Stimulated activated CD4-positive, alpha-beta T cell treated with anti-CD3 and anti-CD28 coated beads, Interleukin-15, amount 100 ng/mL, for 24 hours (primary cell): ENCODE measurements around the gene SPAG9.

Experiments
- DNase-seq: peaks from one replicate; pipeline ENCODE4 v3.0.0-alpha.2; 2020

The SPAG9 gene

DNA sequence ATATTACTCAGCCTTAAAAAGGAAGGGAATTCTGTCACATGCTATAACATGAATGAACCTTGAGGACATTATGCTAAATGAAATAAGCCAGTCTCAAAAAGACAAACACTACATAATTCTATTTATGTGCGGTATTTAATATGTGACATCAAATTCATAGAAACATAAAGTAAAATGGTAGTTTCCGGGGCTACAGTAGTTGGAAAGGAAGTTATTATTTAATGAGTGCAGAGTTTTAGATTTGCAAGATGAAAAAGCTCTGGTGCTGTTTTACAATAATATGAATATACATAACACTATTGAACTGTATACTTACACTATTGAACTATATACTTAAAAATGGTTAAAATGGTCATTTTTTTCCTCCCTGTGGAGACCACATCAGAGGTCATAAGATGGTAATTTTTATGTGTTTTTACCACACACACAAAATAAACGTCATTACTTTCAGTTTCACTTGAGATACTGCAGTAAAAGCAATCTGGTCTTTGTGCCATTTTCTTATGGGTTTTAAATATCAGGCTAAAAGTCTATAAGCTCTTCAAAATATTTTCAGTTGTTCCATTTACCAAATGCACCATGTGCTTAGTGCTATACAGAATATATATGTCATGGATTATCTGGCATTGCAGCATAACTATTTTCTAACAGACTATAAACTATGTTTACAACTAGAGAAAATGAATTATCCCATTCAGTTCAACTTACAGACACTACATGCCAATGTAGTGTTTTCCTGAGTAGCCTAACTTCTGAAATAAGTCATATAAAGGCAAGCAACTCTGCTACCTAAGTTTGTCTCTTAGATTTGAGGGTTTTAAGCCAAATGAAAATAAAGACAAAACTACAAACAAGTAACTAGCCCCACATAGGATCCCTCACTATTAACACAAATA is 90.9 kb downstream of the SPAG9 start:
- no peak for DNase-seq

DNA sequence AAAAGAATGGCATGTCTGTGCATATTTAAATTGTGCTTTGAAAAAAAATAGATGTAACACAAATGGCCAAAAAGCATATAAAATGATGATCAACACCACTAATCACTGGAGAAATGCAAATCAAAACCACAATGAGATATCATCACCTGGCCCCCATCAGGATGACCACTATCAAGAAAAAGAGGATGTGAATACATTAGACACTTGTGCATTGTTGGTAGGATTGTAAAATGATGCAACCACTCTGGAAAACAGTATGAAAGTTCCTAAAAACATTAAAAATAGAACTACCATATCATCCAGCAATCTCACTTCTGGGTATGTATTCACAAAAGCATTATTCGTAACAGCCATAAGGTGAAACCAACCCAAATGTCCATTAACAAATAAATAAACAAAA is 91.5 kb downstream of the SPAG9 start:
- DNase-seq = no peak

DNA sequence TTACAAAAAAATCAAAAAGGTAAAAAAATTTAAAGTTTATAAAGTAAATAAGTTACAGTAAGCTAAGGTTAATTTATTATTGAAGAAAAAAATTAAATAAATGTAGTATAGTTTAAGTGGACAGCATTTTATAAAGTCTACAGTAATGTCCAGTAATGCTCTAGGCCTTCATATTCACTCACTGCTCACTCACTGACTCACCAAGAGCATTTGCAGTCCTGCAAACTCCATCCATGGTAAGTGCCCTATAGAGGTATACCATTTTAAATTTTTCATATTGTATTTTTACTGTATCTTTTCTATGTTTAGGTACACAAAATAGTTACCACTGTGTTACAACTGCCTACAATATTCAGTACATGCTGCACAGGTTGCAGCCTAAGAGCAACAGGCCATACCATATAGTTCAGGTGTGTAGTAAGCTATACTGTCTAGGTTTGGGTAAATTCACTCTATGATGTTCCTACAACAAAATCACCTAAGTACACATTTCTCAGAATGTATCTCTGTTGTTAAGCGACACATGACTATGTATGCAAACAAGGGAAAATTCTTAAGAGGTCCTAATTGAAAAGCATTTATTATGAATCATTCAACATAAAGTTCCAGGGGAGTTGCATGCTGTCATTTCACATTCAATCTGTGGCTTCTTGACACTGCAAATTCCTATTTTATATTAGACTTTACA is 92.3 kb downstream of the SPAG9 start:
- DNase-seq = no peak

DNA sequence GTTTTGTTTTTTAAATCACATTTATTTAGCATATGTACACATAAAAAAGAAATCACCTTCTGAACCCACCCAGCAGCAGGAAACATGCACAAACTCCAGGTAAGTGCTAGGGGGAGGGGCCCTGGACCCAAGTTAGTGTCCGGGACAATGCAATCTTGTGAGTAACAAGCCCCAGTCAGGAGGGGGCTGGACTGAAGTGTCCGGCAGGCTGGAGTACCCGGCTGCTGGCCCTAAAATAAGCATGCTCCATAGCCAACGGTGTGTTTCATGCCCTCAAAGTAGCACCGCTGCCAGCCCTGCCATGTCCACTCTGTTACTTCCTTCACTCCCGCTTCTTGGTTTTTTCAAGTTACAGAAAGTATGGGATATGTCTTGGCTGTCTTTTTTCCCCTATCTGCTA is 102.1 kb downstream of the SPAG9 start:
- DNase-seq = no peak

DNA sequence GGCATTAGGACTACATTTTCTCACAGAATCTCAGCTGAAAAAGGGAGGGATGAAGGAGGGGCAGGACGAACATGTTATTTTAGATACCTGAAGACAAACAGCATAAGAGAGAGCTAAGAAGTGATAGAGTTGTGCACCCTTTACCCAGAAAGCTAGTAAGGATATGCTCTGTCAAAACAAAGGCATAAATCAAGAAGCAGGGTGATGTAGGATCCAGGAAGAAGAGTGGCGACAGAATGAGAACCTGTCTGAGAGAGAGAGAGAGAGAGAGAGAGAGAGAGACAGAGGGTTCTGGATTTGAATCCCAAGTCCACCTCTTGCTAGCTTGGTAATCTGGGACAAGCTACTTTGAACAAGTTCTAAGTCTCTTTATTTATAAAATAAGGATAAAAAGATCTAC is 103.4 kb downstream of the SPAG9 start:
- no peak for DNase-seq

DNA sequence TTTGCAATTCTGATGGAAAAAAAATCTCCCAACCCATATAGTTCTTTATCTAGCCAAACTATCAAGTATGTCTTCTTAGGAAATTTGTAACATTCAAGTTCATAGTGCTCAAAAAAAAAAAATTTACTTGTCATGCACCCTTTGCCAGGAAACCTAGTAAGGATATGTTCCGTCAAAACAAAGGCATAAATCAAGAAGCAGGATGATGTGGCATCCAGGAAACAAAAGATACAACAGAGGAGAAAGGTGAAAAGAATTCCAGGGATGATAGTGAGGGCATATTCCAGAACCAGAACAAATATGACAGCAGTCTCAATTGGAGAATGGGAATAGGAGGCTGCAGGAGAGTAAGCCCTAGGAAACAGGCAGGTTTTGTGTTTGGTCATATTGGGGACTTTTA is 104.6 kb downstream of the SPAG9 start:
- no peak for DNase-seq

DNA sequence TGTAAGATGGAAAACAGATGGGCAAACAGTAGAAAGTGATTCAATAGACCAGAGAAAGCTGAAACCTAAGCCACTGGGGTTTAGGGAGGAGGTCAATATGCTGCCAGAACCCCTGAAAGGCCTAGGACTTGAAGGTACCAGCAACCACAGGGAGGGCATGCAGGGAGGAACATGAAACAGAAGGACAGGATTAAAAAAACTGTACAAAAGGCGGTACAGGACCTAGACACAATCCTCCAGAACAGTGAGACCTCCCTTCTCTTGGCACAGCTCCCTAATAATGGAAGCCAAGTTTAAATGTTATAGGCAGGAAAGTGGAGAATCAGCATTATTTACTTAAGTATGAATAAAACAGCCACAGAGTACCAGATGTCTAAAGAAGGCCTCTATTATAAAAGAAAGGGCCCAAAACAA is 105.5 kb downstream of the SPAG9 start:
- DNase-seq = no peak

DNA sequence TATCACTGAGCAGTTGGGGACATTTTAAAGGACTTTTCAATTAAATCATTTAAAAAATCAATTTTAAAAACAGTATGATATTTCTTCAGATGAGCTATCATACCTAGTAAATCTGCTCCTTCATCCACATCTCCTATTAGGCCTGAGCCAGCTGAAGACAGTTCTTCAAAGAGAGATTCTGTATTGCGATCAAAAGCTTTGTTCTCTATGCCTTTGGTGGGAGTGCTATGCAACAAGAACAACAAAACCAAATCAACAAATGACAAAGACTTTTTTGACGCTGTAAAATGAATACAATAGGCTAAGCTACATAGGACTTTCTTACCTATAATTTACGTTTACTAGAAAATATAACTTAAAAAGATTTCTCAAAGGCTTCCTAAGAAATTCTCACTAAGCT is 106.5 kb downstream of the SPAG9 start:
- no peak for DNase-seq

DNA sequence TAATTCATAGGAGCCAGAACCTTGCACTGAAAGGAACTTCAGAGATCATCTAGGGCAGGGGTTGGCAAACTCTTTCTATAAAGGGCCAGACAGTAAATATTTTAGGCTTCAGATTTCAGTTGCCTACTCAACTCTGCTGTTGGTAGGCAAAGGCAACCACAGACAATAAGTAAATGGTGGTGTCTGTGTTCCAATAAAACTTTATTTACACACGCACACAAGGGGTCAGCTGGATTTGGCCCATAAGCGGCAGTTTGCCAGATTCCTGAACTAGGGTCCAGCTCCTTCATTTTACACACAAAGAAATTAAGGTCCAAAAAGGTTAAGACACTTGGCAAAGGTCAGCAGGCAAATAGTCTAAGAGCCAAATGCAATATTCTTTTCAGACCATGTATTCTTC is 107.3 kb downstream of the SPAG9 start:
- no peak for DNase-seq

DNA sequence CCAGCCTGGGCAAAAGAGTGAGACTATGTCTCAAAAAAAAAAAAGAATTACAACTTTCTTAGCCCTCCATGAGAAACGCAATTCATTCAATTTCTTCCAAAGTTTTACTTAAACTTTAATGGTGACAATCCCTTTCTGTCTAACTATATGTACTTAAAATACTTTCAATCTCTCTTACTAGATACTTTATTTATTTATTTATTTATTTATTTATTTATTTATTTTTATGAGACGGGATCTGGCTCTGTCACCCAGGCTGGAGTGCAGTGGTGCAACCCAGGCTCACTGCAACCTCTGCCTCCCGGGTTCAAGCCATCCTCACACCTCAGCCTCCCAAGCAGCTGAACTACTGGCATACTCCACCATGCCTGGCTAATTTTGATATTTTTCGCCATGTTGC is 108.1 kb downstream of the SPAG9 start:
- no peak for DNase-seq

DNA sequence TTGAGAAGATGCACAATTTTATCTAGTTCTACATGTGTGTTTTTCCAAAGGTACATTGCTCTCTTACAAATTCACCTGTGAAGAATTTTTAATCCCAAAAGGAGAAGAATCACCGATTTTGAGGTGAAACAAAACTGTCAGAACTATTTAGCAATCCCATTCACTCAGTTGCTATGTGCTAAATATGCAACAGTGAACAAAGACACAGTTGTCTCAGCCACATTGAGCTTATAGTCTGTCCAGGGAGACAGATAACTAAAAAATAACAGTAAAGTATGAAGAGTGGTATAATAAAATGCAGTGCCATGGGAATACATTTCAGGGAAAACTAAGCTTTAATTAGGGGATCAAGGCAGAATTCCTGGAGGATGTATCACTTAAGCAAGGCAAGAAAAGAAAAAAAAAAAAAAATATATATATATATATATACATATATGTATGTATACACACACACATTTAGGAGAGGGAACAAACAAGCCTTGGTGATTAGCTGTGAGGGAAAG is 110.4 kb downstream of the SPAG9 start:
- no peak for DNase-seq

DNA sequence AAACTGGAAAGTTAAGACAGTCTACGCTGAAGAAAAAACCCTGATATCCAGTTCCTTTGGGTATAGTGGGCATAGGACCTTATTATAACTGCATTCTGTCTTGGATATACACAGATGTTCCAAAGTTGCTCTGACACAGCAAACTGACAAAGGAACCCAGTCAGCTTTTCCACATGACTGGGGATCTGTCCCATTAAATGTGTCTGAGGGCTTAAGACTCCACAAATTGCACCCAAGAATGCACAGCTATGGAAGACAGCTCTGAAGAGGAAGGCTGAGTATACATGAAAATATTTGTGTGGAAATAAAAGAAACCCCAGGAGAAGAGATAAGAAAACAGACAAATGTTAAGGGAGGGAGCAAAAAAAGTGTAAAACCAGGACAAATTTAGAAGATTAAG is 114.1 kb downstream of the SPAG9 start:
- DNase-seq = no peak

DNA sequence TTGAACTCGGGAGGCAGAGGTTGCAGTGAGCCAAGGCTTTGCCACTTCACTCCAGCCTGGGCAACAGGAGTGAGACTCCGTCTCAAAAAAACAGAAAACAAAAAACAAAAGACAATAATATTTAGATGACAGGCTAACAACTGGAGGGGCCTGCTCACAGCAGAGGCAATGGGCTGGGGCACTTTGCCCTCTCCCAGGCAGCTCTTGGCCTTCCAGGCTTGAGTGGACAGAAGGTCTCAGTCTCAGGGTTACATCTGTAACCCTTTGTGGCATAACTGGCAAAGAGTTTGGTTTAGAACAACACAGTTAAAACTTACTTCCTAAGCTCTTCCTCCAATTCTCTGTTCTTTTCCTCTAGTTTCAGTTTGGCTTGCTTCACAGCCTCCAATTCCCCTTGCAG is 114.9 kb downstream of the SPAG9 start:
- no peak for DNase-seq

DNA sequence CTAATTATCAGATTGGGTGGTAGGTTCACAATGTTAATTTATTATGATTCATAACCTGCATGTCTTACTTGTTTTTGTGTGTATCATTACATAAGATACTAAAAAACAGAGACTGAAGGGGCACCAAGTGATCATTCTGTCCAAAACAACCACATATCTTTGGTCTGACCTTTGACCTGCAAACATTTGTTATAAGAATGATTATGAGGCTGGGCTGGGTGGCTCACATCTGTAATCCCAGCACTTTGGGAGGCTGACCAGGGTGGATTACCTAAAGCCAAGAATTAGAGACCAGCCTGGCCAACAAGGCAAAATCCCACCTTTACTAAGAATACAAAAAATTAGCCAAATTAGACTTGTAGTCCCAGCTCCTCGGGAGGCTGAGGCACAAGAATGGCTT is 116.4 kb downstream of the SPAG9 start:
- no peak for DNase-seq

DNA sequence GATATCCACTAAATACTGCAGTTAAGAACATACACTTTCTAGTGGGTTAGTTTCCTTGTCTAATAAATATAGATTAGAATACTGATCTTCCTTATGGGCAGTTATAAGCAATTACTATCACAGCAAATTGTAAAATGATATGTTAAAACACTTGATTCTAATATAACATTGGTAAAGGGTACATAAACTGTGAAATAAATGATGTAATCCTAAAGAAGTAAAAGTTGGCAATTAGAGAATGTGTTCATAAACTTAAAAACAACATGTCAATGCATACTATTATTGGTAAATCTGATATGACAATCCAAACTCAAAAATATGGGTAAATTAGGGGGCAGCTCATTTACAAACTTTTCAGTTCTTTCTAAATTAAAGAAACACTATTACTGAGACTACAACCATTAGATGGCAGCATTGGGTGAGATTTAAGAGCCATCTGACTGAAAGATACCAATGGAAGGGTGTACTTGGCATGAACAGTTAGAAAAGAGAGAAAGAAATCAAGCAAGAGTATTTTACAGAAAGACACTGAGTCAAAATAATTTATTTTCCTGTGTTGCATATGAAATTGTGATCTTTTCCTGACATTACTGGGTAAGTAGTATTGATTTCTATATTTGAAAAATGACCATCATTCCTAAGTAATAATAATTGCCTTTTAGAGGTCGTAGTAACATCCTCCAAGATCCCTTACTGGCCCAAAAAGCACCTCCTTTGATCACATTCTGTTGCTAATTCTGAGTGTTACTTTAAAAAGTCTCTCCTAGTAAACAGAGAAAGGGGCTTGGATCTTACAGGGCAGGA is 119.6 kb downstream of the SPAG9 start:
- no peak for DNase-seq

DNA sequence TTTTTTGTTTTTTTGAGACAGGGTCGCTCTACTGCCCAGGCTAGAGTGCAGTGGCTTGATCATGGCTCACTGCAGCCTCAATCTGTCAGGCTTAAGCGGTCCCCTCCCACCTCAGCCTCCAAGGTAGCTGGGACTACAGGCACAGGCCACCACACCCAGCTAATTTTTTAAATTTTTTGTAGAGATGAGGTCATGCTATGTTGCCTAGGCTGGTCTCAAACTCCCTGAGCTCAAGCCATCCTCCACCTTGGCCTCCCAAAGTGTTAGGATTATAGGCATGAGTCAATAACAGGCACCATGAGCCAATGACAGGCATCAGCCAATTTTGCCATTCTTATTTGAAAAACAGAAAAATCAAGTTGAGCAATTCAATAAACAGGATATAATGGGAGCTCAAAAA is 125.0 kb downstream of the SPAG9 start:
- no peak for DNase-seq

DNA sequence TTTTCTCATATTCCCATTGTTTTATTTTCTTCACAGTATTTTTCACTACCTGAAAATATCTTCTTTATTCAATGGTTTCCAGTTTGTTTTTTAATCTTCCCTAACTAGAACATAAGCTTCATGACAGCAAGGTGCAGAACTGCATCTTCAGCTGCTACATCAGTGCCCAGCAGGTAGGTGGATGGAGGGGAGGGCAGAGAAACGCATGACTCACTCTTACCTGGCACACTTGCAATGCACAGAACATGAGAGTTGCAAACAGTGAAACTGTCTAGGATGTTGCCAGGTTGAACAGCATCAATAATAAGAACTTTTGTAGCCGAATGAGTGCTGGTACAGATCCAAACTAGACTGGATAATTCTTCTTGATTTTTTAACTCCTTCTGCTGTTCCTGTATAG is 127.1 kb downstream of the SPAG9 start:
- no peak for DNase-seq

DNA sequence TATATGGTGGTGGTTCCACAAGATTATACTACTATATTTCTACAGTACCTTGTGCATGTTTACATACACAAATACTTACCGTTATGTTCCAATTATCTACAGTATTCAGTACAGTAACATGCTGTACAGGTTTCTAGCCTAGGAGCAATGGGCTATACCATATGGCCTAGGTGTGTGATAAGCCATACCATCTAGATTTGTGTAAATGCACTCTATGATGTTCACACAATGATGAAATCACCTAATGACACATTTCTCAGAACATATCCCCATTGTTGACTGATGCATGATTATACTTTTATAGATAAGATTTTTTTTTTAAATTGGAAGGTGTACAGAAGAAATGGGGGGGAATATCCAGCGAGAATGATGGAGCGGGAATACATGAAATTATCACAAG is 131.5 kb downstream of the SPAG9 start:
- no peak for DNase-seq

DNA sequence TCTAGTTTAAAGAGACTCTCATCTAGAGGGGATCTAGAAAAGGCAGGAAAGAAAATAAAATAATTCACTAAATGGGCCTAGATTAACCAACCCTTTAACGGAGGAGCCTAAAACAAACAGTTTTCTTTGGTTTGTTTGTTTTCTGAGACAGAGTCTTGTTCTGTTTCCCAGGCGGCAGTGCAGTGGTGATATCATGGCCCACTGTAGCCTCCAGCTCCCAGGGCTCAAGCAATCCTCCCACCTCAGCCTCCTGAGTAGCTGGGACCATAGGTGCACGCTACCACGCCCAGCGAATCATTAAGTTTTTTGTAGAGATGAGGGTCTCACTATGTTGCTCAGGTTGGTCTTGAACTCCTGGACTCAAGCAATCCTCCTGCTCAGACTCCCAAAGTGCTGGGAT is 132.2 kb downstream of the SPAG9 start:
- no peak for DNase-seq

DNA sequence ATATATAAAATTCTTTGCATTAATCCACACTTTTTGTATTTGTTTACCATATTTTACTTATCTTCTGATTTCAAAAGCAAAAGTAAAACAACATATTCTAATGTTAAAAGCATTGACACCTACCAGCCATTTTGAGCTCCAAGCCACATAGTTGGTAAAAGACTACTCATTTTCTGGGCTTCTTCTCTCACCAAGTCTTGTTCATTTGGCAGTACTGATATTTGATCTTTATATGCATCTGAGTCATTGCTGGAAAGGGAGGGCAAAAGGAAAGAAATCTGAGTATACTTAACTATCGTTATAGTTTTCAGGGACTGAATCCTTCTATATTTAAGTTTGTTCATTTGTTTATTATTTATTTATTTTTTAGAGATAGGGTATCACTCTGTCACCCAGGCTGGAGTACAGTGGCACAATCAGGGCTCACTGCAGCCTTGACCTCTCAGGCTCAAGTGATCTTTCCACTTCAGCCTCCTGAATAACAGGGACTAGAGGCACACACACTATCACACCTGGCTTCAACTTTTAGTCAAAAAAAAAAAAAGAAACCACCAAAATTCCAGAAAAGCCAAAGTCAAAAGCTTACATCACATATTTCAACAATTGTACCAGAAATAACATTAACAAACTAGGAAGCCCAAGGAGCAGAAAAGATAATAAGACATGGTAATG is 133.5 kb downstream of the SPAG9 start:
- no peak for DNase-seq

DNA sequence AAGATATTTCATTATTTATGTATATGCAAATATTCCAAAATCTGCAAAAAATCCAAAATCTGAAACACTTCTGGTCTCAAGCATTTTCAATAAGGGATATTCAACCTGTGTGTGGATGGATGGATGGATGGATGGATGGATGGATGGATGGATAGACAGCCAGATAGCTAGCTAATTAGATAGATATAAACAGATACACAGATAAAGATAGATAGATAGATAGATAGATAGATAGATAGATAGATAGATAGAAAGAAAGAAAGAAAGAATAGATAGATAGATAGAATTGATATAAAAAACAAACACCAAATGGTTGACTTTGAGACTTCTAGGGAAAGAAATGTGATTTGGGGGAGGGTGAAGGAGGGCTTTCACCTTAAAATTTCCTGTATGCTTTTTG is 139.4 kb downstream of the SPAG9 start:
- DNase-seq = no peak

DNA sequence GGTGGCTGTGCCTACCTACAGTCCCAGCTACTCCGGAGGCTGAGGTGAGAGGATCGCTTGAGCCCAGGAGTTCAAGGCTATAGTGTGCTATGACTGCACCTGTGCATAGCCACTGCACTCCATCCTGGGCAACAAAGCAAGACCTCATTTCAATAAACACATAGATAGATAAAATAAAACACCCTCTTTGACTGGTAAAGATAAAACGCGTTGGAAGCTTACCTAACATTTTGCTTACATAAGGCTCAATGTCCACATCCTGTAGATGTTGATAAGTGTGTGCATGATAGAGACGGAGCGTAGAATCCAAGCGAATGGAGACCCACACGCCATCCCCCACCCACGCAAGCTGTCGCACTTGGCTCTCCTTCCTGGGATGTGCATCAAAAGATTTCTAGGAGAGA is 141.1 kb downstream of the SPAG9 start:
- DNase-seq = no peak
